Activated naive CD8-positive, alpha-beta T cell (primary cell): ENCODE data around the gene EVA1A.

Experiments
- H3K27ac Mint-ChIP-seq: one replicate; pipeline ENCODE4 v1.8.0; 2021; ENCODE audit warnings: mixed read lengths
- H3K27me3 Mint-ChIP-seq: one replicate; pipeline ENCODE4 v1.8.0; 2021; ENCODE audit warnings: mixed read lengths
- H3K36me3 Mint-ChIP-seq: one replicate; pipeline ENCODE4 v1.8.0; 2021; ENCODE audit warnings: mixed read lengths
- H3K4me1 Mint-ChIP-seq: one replicate; pipeline ENCODE4 v1.8.0; 2021; ENCODE audit warnings: low read depth, mixed read lengths
- H3K4me3 Mint-ChIP-seq: one replicate; pipeline ENCODE4 v1.8.0; 2021; ENCODE audit warnings: mild to moderate bottlenecking, mixed read lengths
- H3K9me3 Mint-ChIP-seq: one replicate; pipeline ENCODE4 v1.8.0; 2021; ENCODE audit warnings: low read depth, mixed read lengths

EVA1A gene

DNA sequence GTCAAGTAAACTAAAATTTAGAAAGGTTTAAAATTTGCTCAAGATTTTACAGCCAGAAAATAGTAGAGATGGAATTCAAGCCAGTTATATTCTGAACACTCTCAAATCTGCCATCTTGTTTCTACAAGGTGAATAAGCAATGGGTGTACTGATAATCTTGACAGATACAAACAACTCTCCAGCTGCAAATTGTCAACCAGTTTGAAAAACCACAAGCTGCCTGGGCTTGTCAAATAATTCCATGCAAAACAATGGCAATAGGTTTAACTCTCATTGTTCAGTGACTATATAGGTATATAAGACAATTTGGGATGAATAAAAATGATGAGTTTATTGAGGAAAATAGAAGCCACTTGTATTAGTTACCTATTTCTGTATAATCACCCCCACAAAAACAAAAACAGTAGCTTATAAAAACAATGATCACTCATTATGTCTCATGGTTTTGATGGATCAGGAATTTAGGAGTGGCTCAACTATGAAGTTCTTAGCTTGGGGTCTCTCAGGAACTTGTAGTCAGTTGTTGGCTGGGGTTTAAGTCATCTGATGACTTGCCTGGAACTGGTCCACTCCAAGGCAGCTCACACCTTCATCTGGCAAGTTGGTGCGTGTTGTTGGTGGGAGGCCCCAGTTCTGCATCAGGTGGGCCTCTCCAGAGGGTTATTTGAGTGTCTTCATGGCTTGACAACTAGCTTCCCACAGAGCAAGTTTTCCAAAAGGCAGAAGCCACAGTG lies 12.6 kb upstream of the EVA1A start:
- peaks cover 2% of the 10 kb centered on the region for H3K4me1 Mint-ChIP-seq
- H3K36me3 Mint-ChIP-seq, result no peaks in the 10 kb centered on the region
- H3K4me3 Mint-ChIP-seq, result no peak overlapping the region
- H3K9me3 Mint-ChIP-seq, result peaks cover 5% of the 10 kb centered on the region
- peaks cover 22% of the 10 kb centered on the region for H3K27me3 Mint-ChIP-seq
- no peak overlapping the region for H3K27ac Mint-ChIP-seq

DNA sequence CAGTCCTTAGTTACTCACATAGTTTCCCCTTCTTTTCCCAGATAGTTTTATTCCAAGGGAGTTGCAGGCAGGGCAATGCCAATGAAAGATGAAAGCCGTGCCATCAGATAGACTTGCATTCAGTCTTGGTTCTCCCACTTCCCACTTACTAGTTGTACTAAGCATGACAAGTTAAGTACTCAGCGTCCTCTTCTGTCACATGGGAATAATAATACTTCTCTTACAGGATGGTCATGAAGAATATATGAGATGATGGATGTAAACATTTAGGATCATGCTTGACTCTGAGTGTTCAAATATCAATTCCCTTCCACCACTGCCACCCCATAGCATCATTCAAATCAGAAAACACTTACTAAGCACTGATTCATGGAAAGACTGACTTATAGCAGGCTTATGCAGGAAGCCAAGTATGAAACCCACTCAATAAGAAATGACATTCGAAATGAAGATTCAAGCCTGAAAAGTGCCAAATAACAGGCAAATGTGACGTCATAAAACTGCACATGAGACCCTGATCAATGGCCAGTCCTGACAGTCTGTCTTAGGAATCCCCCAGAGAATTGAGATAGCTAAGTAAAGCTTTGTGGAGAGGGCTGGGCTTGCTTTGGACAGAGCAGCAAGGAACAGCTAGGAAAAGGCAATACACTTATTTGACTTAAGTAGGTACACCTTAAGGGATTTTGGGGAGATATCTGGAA lies 11.1 kb upstream of the EVA1A start:
- Mint-ChIP-seq H3K9me3 (peaks cover 5% of the 10 kb centered on the region), H3K27ac (peak overlapping the region; percentile 23), H3K36me3 (no peaks in the 10 kb centered on the region), H3K27me3 (peaks cover 22% of the 10 kb centered on the region), H3K4me1 (peaks cover 2% of the 10 kb centered on the region), H3K4me3 (no peak overlapping the region)

DNA sequence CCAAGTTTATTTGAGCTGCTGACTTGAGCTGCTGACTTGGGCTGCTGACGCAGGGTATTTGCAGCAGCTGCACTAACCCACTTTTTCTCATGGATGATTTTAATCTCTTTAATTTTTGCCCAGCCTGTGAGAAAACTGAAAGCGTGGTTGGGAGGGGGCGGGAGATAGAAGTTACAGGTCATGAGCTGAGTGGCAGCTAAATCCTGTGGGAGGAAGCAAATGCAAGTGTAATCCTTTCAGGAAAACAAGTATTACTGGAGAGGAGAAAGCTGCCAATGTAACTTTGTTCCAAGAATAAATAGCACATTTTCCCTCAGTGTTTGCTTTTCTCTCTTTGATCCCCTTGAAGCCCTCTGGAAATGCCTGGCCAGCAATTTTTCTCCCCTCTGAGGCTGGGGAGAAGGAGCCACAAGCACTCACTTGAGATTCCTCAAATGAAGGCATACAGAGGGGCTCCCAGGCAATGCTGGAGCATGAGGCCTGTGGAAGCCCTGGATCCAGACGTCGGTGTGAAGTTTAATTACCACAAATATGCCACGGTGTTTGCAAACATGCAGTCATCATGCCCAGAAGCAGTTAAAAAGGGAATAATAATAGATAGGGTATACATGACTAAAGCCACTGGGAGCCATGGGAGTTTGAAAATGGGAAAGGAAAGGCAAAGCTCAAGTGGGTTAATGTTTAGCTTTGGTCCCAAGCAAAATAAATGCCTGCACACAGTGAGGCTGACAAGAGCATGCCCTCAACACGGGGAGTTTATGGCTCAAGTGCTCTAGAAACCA lies 10.4 kb upstream of the EVA1A start:
- Mint-ChIP-seq H3K36me3 (no peaks in the 10 kb centered on the region), H3K27ac (no peak overlapping the region), H3K27me3 (peaks cover 22% of the 10 kb centered on the region), H3K4me1 (peaks cover 2% of the 10 kb centered on the region), H3K4me3 (no peak overlapping the region), H3K9me3 (peaks cover 5% of the 10 kb centered on the region)

DNA sequence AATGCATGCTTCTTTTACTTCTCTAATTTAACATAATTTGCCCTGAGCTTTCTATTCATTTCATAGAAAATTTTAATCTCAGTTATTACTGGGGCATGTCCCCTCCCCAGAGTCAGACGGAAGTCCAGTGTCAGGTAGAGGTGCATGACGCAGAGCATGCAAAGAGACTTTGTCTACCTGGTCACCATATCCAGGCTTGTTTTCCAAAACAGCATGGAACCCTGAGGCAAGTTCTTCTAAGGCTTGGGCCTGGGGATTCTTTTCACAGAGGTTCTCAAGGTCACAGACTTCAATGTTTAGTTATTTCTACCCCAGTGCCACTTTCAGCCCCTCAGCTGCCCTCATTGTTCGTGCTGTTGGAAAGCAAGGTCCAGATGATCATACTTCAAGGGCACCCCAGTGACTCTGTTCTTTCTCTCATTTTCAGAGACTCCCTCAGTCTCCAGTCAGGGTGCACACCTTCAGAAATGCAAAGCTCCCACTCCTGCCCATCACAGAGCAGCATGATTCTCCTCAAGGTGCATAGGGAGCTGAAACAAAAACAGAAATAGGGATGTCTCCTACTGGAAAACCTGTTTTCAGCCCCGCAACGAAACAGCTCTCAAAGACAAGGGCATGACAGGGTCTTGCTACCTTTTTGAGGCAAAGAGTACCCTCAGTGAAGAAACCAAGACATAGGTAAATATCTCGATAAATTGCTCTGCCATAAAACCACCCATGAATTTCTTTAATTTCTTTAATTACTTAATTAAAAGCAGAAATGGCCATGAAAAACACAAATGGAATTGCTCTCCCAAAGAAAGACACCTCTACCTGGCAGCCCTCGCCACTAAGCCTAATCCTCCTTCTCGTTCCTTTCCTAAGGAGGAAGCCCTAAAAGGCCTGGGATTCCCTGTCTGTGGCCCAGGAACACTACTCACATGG lies 9.5 kb upstream of the EVA1A start:
- H3K4me3 Mint-ChIP-seq, result no peak overlapping the region

DNA sequence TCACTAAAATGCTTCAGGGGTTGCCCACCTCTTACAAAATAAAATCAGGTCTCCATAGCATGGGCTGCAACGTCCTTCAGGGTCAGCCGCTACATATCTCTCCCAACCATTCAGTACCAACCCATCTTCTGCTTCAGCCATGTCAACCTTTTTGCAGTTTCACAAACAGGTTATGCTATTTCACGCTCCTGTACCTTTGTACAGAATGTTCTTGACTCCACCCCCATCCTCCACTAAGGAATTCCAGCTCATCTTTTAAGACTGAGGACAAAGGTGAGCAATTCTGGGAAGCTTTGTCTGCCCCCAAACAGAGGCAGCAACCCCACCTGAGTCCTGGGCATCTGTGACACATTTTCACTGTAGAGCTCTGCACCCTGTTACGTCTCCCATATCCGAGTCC lies 8.8 kb upstream of the EVA1A start:
- Mint-ChIP-seq H3K27me3 (peaks cover 24% of the 10 kb centered on the region), H3K36me3 (no peaks in the 10 kb centered on the region), H3K27ac (no peak overlapping the region), H3K4me1 (peaks cover 2% of the 10 kb centered on the region), H3K4me3 (no peak overlapping the region), H3K9me3 (no peaks in the 10 kb centered on the region)

More for the DNA sequence above, 9.5 kb upstream of the EVA1A start:
- Mint-ChIP-seq H3K9me3 (no peaks in the 10 kb centered on the region), H3K36me3 (no peaks in the 10 kb centered on the region), H3K4me1 (peaks cover 2% of the 10 kb centered on the region), H3K27ac (no peak overlapping the region), H3K27me3 (peaks cover 24% of the 10 kb centered on the region)

DNA sequence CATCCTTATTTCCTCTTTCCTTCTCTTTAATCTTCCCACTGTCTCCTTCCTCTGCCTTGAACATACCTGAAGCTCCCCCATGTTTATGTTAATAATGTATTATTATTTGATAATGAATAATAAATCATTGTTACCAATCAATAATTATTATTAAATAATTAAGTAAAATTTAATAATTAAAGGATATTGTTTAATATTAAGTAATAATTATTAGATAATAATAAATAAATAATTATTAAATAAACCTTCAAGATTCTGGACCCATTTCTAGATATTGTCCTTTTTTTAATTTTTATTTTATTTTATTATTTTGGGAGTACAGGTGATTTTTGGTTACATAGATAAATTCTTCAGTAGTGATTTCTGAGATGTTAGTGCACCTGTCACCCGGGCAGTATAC lies 7.4 kb upstream of the EVA1A start:
- no peaks in the 10 kb centered on the region for H3K36me3 Mint-ChIP-seq
- peaks cover 8% of the 10 kb centered on the region for H3K4me1 Mint-ChIP-seq
- no peak overlapping the region for H3K27ac Mint-ChIP-seq
- H3K27me3 Mint-ChIP-seq, result peaks cover 24% of the 10 kb centered on the region
- no peak overlapping the region for H3K4me3 Mint-ChIP-seq
- no peaks in the 10 kb centered on the region for H3K9me3 Mint-ChIP-seq

DNA sequence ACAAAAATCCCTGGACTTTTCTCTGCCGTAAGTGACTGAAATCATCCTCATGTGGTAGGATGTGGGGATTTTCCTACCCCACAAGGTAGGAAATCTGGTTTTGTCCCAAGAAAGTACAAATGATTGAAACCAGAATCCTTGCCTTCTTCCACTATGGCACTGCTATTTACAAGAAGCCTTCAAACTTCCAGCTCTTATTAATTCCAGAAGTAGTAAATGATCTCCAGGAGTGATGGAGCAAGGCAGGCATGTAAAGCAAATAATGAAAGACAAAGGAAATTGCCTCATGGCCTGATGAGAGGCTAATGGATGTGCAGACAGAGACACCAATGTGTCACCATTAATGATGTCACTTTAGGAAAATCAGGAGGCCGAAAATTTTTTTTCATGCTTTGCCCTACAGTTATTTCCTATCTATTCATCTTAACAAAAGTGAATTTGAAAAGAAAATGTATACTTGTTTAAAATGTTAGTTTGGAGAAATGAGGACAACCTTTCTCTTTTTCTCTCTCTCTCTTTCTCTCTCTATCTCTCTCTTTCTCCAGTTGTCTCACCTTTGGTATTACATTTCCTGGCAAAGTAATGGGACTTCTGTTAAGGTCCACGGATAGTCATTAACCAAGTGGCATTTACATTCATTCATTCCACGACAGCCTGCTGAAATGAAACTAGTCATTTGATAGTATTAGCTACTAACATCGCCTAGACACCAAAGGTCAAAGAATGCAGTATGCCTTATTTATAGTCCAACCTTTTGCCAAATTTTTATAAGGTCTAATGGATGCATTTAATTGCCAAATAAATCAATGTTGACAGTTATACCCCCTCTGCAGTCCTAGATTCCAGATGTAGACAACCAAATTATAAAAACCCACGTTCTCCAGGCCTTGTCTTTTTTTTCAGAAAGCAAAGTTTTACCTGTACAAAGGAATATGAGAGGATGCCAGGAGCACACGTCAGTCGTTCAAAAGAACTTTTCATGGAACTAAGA lies 5.0 kb upstream of the EVA1A start:
- no peaks in the 10 kb centered on the region for H3K9me3 Mint-ChIP-seq
- no peaks in the 10 kb centered on the region for H3K36me3 Mint-ChIP-seq
- peaks cover 14% of the 10 kb centered on the region for H3K4me1 Mint-ChIP-seq
- H3K4me3 Mint-ChIP-seq, result no peak overlapping the region
- peaks cover 23% of the 10 kb centered on the region for H3K27me3 Mint-ChIP-seq
- no peak overlapping the region for H3K27ac Mint-ChIP-seq

DNA sequence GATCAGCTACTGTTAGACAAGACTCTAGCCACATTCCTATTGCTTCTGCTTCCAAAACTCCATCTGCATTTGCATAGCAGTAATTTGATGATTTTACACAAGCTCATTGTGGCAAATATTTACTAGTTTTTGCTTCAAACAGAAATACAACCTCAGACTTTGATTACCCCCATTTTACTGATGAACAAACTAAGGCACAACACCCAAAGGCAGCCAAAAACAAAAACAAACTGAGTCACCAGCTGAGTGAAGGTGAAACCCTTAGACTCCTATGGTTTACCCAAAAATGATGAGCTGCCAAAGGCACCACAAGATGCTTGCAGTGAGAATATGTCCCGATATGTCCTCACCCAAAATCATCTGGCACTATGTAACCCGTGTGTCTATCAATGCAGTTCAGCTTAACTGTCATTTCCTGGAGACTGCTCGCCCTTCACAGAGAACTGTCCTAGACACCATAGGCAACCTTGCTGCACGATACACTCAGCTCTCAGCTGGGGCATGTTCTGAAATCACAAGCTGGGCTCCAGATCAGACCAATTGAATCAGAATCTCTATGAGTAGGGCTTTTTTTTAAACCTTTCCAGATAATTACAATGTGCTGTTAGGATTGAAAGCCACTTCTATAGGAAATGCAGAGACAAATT lies 4.1 kb upstream of the EVA1A start:
- no peaks in the 10 kb centered on the region for H3K9me3 Mint-ChIP-seq
- peaks cover 22% of the 10 kb centered on the region for H3K27me3 Mint-ChIP-seq
- no peak overlapping the region for H3K4me3 Mint-ChIP-seq
- H3K4me1 Mint-ChIP-seq, result peaks cover 18% of the 10 kb centered on the region
- H3K36me3 Mint-ChIP-seq, result no peaks in the 10 kb centered on the region
- no peak overlapping the region for H3K27ac Mint-ChIP-seq

DNA sequence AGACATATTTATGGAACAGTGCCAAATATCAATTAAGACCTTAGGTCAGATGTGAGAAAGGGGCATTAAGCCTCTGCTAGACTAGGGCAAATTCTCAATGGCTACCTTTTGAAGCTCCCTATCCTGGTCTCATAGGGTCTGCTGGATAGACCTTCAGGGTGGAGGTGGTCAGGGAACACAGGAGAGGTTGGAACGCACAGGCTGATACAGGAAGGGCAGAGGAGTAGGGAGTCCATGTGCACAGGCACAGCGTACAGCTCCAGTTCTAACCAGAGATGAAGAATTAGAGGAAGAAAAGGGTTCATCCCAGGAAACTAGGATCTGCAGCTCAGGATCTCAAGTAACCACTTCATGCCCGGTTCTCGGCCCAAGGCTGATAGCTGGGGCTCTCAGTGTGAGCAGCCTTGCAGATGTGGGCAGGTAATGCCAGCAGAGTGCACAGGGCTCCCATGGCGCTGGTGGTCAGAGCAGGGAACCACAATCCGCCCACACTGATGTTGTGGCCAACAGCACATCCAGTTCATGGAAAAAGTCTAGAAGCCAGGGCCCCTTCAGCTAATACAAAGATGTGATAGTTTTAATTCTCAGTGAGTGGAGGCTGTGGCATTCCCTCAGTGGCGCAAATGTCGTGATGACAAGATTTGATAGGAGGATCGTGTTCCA lies 3.4 kb upstream of the EVA1A start:
- H3K9me3 Mint-ChIP-seq, result no peaks in the 10 kb centered on the region
- no peak overlapping the region for H3K4me3 Mint-ChIP-seq
- peaks cover 19% of the 10 kb centered on the region for H3K4me1 Mint-ChIP-seq
- no peak overlapping the region for H3K27ac Mint-ChIP-seq
- H3K27me3 Mint-ChIP-seq, result peaks cover 22% of the 10 kb centered on the region
- no peaks in the 10 kb centered on the region for H3K36me3 Mint-ChIP-seq

DNA sequence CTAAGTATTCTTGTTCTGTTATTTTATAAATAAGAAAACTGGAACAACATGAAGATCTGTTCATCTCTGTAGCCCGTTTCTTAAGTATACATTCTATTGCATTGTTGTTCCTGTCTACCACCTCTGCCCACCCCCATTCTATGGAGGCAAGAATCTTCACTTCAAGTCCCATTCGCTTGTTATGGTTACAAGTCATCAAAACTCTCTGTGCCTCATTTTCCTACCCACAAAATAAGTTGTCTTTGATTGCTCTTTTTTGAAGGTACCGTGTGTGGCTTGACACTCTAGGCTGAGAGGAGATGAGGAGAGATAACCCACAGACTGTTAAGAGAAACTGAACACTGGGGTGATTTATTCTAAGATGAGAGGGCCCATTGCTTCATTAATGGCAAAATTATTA lies 2.9 kb upstream of the EVA1A start:
- Mint-ChIP-seq H3K36me3 (no peaks in the 10 kb centered on the region), H3K27me3 (peaks cover 20% of the 10 kb centered on the region), H3K4me3 (no peak overlapping the region), H3K9me3 (no peaks in the 10 kb centered on the region), H3K4me1 (peaks cover 19% of the 10 kb centered on the region), H3K27ac (no peak overlapping the region)

DNA sequence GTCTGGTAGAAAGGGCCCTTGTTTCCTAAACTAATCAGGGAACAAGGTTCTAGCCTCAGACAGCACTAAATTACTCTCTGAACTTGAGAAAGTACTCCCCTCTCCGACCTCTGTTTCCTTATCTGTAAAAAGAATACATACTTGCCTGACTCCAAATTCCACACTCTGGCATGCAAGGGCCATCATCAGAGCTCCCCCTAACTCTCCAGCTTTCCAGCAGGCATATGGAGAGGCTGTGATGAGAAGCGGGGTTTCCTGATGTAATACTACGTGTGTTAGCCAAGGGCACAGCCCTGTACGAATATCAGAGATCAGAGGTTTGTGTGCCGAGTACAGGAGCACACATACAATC lies 1.8 kb upstream of the EVA1A start:
- Mint-ChIP-seq H3K27me3 (peaks cover 20% of the 10 kb centered on the region), H3K9me3 (no peaks in the 10 kb centered on the region), H3K27ac (no peak overlapping the region), H3K36me3 (no peaks in the 10 kb centered on the region), H3K4me3 (no peak overlapping the region), H3K4me1 (peaks cover 19% of the 10 kb centered on the region)

DNA sequence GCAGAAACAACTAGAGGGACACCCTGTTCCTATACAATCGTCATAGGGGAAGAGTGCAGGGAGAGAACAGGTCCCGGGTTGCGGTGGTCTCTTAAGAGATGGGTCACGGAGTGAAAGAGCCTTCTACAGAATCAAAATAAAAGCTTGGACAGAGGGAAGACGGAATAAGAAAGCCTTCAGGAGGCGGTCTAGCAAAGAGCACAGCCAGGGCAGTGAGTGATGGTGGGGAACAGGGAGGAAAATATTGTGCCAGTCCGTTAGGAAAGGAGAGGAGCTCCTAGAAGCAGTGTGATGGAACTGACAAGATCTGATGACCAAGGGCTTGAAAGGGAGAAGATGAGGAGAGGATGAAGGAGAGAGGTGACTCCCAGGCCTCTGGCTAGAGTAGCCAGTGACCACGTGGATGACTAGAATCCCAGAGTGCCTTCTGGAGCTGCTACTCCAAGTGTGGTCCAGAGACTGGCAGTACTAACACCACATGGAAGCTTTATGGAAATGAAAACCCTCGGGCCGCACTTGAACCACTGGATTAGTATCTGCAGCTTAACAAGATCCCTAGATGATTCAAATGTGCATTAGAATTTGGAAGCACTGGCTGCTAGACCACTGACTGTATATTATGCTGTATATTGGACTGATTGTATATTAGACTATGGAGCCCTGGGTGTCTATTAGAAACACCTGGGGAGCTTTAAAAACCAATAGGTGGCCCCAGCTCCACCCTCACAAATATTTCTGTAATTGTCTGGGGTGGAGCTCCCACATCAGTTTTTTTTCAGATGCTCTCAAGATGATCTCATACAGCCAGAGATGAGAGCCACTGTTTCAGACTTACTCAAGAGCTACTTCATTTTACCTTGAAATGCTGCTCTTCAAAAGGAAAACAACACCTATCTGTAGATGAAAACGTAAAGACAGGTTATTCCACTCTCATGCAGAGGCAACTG lies 1.1 kb upstream of the EVA1A start:
- H3K4me1 Mint-ChIP-seq, result peaks cover 19% of the 10 kb centered on the region
- peak overlapping the region; percentile 87 for H3K4me3 Mint-ChIP-seq
- no peaks in the 10 kb centered on the region for H3K36me3 Mint-ChIP-seq
- no peak overlapping the region for H3K27ac Mint-ChIP-seq
- H3K9me3 Mint-ChIP-seq, result no peaks in the 10 kb centered on the region
- peaks cover 22% of the 10 kb centered on the region for H3K27me3 Mint-ChIP-seq
